GM13976 (cell line): Measurements from ENCODE around the gene ATP7B.

Source experiments
- DNase-seq: peaks from one replicate; pipeline ENCODE4 v3.0.0; 2012; ENCODE audit warnings: low spot score
- in situ Hi-C: fragments of 300-500 bp; cut with MboI; formaldehyde crosslinking; loops from one replicate; pipeline ENCODE4 v1.12.0; 2022; ENCODE audit warnings: low sequenced_read_pairs, mixed read lengths, inconsistent platforms; ENCODE audit not compliant: unreplicated experiment
- TF ChIP-seq, protein P1 (sequence below): IDR thresholded peaks from 2 replicates; pipeline ENCODE4 v1.5.1; 2012; ENCODE audit warnings: borderline replicate concordance, mild to moderate bottlenecking; ENCODE audit not compliant: insufficient read depth; ENCODE audit errors: extremely low read depth, missing control alignments, control extremely low read depth

The ATP7B gene

DNA sequence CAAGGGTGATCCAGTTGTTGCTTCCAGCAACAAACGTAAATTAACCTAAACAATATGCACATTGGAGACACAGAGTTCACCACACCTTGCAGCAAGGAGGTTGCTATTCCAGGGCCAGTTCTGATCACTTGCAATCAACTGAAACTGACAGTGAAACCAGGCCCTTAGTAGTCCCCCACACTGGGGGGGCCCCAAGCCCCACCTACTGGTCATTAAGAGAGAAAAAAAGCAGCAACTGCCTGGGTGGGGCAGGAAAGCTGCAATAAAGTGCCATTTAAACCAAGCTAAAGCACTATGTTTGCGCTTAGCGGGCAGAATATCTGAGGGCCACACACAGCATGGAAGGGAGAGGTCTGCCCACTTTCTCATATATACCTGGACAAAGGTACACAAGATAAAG lies 51.5 kb downstream of the ATP7B start:
- DNase-seq: peak; percentile 66
- in situ Hi-C loops: no loop called here
- TF ChIP-seq, protein P1, sequence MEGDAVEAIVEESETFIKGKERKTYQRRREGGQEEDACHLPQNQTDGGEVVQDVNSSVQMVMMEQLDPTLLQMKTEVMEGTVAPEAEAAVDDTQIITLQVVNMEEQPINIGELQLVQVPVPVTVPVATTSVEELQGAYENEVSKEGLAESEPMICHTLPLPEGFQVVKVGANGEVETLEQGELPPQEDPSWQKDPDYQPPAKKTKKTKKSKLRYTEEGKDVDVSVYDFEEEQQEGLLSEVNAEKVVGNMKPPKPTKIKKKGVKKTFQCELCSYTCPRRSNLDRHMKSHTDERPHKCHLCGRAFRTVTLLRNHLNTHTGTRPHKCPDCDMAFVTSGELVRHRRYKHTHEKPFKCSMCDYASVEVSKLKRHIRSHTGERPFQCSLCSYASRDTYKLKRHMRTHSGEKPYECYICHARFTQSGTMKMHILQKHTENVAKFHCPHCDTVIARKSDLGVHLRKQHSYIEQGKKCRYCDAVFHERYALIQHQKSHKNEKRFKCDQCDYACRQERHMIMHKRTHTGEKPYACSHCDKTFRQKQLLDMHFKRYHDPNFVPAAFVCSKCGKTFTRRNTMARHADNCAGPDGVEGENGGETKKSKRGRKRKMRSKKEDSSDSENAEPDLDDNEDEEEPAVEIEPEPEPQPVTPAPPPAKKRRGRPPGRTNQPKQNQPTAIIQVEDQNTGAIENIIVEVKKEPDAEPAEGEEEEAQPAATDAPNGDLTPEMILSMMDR: peak; percentile 12

DNA sequence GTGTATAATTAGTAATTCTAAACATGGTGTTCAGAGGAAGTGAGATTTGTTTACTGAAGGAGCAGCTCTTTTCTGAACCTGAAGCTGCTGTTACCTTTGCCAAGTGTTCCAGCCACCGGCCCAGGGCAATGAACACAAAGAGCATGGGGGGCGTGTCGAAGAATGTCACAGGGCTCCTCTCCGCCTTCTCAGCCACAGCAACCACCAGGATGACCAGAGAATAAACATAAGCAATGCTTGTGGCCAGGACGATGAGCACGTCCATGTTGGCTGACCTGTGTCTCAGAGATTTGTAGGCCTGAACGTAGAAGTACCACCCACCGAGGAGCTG lies 53.1 kb downstream of the ATP7B start:
- in situ Hi-C loops: no loop called here
- DNase-seq: no peak
- TF ChIP-seq, protein P1: no peak

DNA sequence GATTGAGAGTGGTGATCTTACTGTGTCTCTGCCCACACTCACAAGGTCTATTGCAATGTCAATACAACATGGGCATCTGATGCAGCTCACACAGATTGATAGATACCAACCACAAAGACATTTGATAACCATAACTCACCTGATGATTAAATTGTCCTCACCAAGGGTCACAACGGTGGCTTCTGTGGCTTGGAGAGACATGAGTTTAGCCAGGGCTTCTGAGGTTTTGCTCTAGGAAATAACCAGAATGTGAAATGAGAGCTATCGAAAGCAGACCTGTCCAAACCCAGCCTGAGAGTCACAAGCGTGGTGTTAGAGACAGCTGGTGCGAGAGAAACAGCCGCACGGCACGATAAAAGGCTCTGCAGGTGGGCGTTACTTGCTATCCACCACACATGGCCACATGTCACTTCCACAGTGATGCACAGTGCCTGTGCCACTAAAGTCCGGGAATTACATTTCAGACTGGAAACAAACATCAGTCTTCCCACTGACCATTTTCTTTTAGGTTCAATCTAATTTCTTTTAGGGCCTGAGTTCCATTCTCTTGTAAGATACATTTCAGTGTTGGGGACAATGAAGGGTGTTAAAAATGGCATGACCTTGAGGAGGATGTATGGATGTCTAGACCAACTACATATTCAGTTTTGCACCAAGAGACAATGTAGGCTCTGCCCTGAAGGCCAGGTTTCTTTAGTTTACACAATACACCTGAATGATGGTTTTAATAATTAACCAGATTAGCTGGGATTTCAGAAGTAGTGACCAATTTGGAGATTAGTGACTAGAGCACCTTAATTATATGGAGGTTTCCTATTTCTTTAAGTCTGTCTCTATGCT lies 53.7 kb downstream of the ATP7B start:
- in situ Hi-C loops: no loop called here
- TF ChIP-seq, protein P1: no peak
- no peak for DNase-seq

DNA sequence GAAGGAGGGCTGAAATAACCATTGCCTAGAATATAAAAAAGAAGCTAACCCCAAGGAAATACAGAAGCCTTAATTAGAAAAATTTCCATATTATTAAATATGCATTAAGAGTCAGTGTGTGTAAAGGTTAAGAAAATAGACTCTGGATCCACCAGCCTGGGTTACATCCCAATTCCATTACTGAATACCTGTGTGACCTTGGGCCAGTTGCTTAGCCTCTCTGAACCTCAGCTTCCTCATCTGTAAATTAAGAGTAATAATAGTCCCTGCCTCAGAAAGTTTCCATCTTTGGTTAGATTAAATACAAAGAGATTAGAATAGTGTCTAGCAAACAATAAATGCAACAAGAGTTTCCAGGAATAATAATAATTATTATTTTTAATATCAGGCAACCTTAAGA lies 54.5 kb downstream of the ATP7B start:
- TF ChIP-seq, protein P1: no peak
- in situ Hi-C loops: no loop called here
- no peak for DNase-seq

DNA sequence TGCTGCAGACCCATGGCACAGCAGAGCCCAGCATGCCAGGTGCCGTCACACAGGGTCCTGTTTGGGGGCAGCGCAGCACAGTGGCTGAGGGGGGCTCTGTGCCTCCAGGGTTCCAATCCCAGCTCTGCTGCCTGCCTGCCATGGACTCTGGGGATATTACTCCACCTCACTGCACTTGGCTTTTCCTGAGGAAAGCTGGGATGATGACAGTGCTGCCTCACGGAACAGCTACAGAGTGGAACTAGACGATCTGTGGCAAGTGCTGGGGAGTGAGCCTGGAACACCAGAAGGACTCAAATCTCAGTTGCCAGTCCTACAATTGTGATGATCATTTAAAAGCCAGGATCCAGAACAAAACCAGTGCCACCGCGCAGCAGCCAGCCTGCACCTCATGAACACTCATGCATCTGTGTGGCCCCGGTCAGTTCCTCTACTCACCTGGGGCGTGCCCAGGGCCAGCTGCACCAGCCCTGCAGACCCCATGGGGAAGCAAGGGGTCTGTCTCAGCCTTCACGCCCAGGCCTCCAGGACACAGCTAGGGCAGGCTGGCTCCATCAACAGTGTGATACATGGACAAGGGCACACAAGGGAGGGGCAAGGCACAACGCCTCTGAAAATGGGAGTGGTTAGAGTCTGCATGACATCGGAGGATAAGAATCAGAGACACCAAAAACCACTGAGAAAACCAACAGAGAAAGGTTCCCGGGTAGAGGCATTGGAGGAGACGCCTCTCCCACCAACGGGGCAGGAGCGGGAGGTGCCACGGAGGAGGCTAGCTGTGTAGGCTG lies 55.2 kb downstream of the ATP7B start:
- DNase-seq: no peak
- in situ Hi-C loops: no loop called here
- TF ChIP-seq, protein P1: no peak

DNA sequence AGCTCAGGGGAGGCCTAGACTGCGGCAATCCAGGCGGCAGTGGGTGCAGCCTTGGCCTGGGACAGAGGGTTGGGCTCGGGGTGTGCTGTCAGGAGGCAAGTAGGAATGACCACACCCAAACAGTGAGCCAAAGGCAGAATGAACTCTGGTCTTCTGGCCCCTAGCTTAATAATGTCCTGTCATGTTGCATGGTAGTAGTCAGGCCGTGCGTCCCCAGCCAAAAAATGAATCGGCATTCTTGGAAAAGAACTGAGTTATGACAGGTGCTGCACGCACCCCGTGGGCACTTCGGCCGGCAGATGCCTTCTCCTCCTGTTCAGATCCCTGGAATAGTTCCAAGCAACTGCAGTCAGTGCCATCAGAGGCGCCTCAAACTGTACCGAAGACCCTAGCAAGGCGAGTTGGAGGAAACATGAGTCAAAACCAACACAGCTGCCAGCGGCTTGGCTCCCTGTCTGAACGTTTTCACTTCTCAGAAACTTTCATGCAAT lies 55.9 kb downstream of the ATP7B start:
- in situ Hi-C loops: no loop called here
- no peak for DNase-seq
- TF ChIP-seq, protein P1: no peak
